CD4-positive, alpha-beta T cell treated with Interferon gamma for 1 hour (primary cell): ENCODE results near the gene PPM1F.
"Not testable (repeated sequence)": the region's sequence is repeated elsewhere in the genome, so short reads cannot be mapped to it uniquely, and the experiment has no call there.

Source experiments
- DNase-seq: peaks from one replicate; pipeline ENCODE4 v3.0.0-alpha.2; 2020

The PPM1F gene

GRCh38 chr22:21939935-21940334, 12.7 kb downstream of the PPM1F start:
- not testable (repeated sequence) for DNase-seq

GRCh38 chr22:21939461-21939913, 13.2 kb downstream of the PPM1F start:
- DNase-seq = peak; percentile 66

- DNase-seq = no peak
Measured at GRCh38 chr22:21938906-21939305, 13.7 kb downstream of the PPM1F start.

- peak; percentile 90 for DNase-seq
Measured at GRCh38 chr22:21938071-21938822, 14.4 kb downstream of the PPM1F start.

- no peak for DNase-seq
Measured at GRCh38 chr22:21937821-21938070, 14.9 kb downstream of the PPM1F start.

DNA sequence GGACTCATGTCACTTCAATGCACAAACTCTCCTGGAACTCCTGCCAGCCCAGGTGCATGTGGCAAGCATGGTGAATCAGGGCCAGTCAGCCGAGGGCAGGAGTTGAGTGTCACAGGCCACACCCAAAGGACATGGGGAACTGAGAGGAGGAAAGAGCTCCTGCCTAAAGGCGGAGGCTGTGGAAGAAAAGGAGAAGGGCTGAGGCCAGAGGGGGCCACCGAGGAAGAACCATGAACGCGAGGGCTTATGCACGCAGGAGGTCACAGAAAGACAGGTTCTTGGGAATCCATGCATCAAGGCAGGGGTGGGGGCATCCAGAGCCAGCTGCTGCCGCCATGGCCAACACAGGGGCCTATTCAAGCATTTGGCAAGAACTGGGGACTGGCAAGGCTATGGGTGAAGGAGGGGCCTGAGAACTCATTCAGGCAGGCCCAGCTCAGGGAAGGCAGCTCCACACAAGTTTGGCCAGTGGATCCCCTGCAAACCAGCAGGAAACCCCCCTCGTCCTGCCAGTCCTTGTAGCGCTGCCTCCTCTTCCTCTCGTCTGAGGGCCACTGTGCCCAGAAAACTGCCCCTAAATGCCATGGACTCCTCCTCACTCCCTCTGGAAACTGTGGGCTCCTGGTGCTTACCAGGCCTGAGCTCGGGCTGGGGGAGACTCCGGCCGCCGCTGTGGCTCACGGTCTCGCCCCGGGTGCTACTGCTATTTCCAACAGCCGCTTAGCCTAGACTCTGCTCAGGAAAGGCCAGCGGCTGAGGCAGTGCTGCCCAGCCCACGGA, 15.4 kb downstream of the PPM1F start:
- peak; percentile 64 for DNase-seq

DNA sequence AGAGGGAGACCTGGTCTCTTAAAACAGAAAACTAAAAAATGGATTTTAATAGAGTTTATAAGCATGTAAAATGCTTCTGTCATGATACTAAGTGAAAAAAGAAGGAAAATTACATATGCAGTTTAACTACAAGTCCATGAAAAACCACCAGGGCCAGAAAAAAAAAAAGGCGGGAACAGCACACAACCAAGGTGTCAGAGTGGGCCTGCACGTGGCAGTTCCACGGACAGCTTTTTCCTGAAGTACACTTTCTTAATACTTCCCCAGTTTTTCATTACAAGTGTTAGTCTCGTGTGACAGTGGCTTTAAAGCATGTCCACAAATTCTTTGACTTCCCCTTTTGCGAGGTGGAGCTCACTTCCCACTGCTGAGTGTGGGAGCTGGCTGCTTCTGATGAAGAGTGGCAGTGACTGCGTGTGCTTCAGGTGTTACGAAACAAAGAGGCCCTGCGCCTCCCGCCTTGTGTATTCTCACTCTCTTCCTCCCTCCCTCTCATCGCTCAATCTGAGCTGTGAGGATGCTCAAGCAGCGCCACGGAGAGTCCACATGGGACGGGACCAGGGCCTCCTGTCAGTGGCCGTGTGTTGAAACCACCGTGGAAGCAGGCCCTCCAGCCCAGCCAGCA, 16.4 kb downstream of the PPM1F start:
- DNase-seq = peak; percentile 74

- DNase-seq = no peak
Measured at GRCh38 chr22:21933910-21934309, 18.7 kb downstream of the PPM1F start.

GRCh38 chr22:21933413-21933812, 19.2 kb downstream of the PPM1F start:
- no peak for DNase-seq

DNA sequence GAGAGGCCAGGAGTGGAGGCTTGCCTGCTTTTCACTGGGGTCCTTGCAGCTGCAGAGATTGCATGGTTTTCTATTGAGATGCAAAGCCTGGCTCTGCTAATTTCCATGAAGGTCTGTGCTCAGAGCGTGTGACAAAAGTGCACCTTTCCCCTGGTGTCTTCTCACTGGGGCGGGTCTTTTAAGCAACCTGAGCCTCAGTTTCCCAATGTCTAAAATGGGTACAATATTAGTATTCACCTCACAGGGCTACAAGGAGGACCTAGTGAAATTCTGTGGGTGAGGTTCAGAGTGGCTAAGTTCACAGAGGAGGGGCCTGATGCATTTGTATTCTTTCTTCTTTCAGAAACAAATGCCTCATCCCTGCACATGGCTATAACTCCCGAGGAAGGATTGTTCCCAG, 20.3 kb downstream of the PPM1F start:
- DNase-seq = no peak

- DNase-seq = no peak
Measured at GRCh38 chr22:21931056-21931455, 21.6 kb downstream of the PPM1F start.

DNA sequence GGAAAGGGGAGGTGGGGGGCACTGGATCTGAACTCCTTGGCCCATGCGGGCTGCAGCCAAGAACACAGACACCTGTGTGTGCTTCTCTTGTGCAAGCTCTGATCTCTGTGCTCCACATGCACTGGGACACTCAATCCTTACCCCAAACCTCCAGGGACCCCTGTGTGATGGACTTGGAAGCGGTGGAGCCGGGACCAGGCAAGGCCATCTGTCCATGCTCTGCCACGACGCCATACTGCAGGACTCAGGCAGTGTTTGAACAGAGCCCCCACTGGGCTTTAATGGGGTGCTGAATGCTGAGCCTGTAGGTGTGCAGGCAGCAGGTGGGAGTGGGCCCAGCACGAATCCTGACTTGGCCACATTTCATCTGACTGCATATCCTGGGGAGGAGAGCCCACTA, 23.4 kb downstream of the PPM1F start:
- DNase-seq = no peak

DNA sequence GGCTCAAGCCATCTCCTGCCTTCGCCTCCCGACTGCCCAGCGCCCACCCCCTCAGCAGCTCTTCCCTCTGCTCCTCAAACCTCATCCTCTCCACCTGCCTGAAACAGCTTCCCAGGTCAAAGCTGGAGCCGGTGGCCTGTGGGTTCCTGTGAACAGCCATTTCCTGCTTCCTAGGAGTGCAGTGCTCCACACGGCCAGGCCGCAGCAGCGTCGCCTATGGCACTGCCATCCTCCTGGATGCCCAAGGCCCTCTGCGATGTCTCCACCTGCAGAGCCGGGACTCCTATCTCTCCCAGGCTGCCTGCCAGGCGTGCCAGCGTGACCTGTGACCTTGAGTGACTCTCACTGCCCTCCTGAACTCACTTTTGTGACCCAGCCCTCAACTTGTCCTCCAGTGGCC, 24.6 kb downstream of the PPM1F start:
- DNase-seq = no peak

- no peak for DNase-seq
Measured at GRCh38 chr22:21927174-21927823, 25.3 kb downstream of the PPM1F start.

DNA sequence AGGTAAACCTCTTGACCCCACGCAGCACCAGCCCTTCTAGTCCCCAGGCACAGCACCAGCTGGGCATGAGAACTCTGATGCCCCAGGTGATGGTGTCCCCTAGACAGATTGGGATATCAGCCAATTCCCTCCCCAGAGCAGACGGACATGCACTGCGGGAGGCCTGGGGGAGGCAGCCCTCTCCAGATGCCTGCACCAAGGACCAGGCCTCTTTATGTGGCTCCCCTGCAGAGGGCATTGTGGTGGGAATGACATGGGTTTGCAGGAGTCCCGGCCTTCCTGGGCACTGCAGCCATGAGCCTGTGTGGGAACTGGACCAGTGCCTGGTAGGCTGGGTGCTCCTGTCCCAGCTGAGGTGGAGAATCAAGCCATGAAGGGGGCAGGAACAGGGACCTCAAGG, 25.9 kb downstream of the PPM1F start:
- no peak for DNase-seq

DNA sequence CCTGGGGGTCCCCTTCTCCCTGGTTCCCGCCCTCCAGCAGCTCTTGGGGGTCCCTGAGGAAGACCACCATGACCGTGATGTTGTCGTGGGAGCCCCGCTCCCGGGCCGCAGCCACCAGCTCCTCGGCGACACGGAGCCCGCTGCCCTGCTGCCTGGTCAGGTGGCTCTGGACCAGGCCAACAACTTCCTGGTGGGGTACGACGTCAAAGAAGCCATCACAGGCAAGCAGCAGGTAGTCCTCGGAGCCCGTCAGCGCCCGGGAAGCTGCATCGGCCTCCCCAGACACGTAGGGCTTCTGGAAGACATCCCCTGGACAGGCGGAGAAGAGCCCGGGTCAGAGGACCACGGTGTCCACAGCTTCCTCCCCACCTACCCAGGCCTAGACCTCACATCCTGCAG, 29.5 kb downstream of the PPM1F start:
- DNase-seq = no peak

- no peak for DNase-seq
Measured at GRCh38 chr22:21922370-21923162, 30.1 kb downstream of the PPM1F start.

DNA sequence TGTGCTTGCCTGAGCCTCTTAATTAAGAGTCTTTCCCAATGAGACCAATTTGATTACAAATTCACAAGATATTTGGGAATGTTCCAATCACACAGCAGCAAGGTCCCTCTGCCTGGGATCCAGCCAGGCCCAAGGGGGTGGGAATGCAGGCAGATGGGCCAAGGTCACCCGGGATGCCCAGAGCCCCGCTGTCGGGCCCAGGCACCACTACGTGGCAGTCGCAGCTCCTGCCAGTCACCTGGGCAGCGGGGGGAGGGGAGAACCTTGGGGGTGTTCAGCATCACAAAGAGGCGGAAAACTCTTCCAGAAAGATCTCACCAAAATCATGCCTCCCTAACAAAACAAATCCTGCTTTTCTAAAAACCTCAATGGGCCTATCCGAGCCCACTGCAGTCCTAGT, 30.9 kb downstream of the PPM1F start:
- DNase-seq = no peak

DNA sequence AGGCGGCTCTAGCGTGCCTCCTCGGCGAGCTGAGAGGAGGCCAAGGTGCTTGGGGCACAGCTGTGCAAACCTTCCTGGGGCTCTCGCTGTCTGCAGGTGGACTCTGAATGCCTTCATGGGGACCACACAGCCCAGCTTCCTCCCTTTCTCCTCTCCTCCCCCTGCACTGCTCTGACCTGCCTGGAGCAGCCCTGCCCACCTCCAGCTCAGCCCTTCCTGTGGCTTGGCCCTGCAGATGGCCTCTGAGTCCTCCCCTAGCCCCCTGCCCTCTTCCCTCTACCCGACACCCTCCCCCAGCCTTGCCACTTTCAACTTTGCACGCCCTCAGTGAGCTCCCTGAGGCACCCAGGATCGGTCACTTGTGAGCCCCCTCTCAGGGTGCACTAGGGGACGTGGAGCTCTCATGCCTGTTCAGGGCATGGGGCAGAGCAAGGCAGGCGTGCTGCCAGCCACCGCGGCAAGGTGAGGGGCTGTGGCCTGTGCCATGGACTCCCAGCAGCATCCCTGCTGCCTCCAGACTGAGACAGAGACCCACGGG, 31.4 kb downstream of the PPM1F start:
- DNase-seq = no peak

DNA sequence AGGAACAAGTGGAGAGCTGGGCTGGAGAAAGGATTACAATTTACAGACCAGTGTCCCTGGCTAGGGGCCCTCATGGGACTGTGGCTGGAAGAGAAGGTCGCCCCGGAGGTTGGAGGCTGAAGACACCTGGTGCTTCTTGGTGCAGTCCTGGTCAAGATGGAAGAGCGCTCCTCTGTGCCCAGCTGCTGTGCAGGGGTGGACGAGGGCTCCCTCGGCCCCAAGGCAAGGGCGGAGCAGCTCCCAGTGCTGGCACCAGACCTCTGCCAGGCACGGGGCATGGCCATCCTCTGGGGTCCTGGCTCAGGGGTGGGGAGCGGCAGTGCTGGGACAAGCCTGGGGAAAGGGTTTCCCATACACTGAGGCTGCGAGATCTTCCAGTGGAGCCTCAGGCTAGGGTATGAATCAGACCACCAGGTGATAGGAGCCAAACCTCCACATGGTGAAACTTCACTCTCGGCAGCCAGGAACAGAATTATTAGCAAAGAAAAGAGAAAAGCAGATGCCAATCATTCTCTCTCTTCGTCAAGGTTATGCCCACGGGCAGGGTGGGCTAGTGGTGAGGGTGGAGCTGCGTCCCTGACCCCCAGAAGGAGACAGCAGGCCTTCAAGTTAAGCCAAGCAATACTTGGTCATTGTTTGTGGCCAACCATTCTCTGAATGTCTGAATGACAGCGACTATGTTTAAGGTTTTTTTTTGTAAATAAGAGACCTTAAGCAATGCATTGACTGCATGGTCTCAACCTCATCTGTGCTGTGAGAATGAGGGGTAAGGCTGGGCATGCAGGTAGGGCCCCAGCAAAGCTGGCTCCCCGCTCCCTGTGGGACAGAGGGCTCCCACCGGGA, 32.1 kb downstream of the PPM1F start:
- DNase-seq = no peak

DNA sequence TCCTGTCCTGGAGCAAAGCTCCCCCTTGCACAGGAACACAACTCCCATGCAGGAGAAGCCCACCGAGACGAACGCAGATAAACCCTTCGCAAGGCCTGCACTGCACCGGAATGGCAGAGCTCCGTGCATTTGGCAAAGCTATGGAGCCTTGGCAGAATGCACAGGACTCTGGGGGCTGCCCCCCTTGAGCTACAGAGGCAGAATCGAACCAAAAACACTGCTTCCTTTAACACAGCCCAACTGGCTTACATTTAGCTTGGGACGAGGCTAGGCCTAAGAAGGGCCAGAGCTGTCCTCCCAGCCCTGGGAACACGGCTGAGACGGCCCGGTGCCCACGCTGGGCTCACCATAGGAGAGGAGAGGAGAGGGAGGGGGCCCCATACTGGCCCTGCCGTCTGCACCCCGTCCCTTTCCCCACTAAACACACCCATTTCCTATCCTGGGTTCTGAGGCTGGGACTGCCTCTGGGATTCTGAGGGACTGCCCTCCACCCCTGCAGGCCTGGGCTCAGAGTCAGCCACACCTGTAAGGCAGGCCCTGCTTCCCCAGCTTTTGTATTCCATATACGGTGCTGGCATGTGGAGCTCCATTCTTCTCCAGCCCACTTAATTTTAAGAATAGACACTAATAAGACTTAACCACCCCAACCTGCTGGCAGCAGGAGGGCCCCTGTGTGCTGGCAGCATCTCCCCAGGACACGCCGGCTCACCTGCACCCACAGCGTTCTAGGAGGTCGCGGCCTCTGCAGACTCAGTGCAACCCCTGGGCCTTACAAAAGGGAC, 32.9 kb downstream of the PPM1F start:
- DNase-seq = no peak
